DND-41 (cell line): ENCODE results near the gene GNAS.

Experiments used
- ATAC-seq: fragments of 200-7000 bp; cut with Tn5 transposase; 3 replicates; pipeline ENCODE4 v1.9.1; 2021; ENCODE audit warnings: low read depth; ENCODE audit not compliant: insufficient read depth
- DNase-seq: peaks from one replicate; pipeline ENCODE4 v3.0.0-alpha.2; 2020
- H2AFZ ChIP-seq: 2 replicates; pipeline ENCODE4 v1.6.0; 2012; ENCODE audit warnings: low read depth, low read length
- H3K27ac ChIP-seq: 2 replicates; pipeline ENCODE4 v1.5.1; 2012; ENCODE audit warnings: low read length, inconsistent platforms
- H3K27me3 ChIP-seq: fragments of 200-600 bp; sonication (generic); 2 replicates; pipeline ENCODE4 v1.6.0; 2012; ENCODE audit warnings: low read length, mild to moderate bottlenecking, inconsistent platforms; ENCODE audit not compliant: insufficient read depth, poor library complexity
- H3K36me3 ChIP-seq: 2 replicates; pipeline ENCODE4 v1.5.1; 2012; ENCODE audit warnings: low read length, inconsistent platforms; ENCODE audit not compliant: insufficient read depth
- H3K4me1 ChIP-seq: 2 replicates; pipeline ENCODE4 v1.5.1; 2012; ENCODE audit warnings: mild to moderate bottlenecking, low read length; ENCODE audit not compliant: insufficient read depth
- H3K4me2 ChIP-seq: 2 replicates; pipeline ENCODE4 v1.6.0; 2012; ENCODE audit warnings: mild to moderate bottlenecking, moderate library complexity, low read length, inconsistent platforms; ENCODE audit not compliant: insufficient read depth
- H3K4me3 ChIP-seq, 2 experiments: fragments of 200-600 bp in 1 of 2; shearing (Covaris generic) in 1 of 2; 2 replicates each; pipeline ENCODE4 v1.5.1; 2012 to 2016; ENCODE audit warnings: inconsistent platforms in 2 of 2, low read length in 2 of 2, mild to moderate bottlenecking in 2 of 2, low read depth in 1 of 2, moderate library complexity in 1 of 2
- H3K79me2 ChIP-seq: 2 replicates; pipeline ENCODE4 v1.6.0; 2012; ENCODE audit warnings: low read length, inconsistent platforms; ENCODE audit not compliant: insufficient read depth
- H3K9ac ChIP-seq: 2 replicates; pipeline ENCODE4 v1.6.0; 2012; ENCODE audit warnings: low read depth, mild to moderate bottlenecking, inconsistent platforms, low read length, moderate library complexity
- H3K9me3 ChIP-seq: 2 replicates; pipeline ENCODE4 v1.5.1; 2012; ENCODE audit warnings: low read length, moderate library complexity, mild to moderate bottlenecking, inconsistent platforms; ENCODE audit not compliant: insufficient read depth, severe bottlenecking
- H4K20me1 ChIP-seq: 2 replicates; pipeline ENCODE4 v1.6.0; 2012; ENCODE audit warnings: low read length; ENCODE audit not compliant: insufficient read depth
- CTCF ChIP-seq: IDR thresholded peaks from 2 replicates; pipeline ENCODE4 v1.5.1; 2012; ENCODE audit warnings: borderline replicate concordance, low read length, moderate library complexity, mild to moderate bottlenecking; ENCODE audit not compliant: poor library complexity, severe bottlenecking; ENCODE audit errors: extremely low read depth
- EZH2 ChIP-seq: IDR thresholded peaks from 3 replicates; pipeline ENCODE4 v1.6.1; 2012; ENCODE audit warnings: borderline replicate concordance, low read depth, mild to moderate bottlenecking, moderate library complexity, low read length, inconsistent platforms; ENCODE audit not compliant: severe bottlenecking

GNAS gene

GRCh38 chr20:58816051-58816450 lies 36.5 kb upstream of the GNAS start:
- TF ChIP-seq EZH2 (no peak), CTCF (no peak)
- DNase-seq (no peak), ATAC-seq (no peak)
- Histone ChIP-seq H4K20me1 (no peaks in the 10 kb centered on the region; the same call in 1 of the 2 replicates), H3K27me3 (peaks cover 8% of the 10 kb centered on the region), H3K79me2 (no peaks in the 10 kb centered on the region), H3K27ac (no peak overlapping the region), H3K4me2 (peak overlapping the region; percentile 27; the same call in 1 of the 2 replicates), H3K4me1 (peaks cover 10% of the 10 kb centered on the region), H2AFZ (0 out of 2 replicates have a peak overlapping the region, but pooled peaks have one; percentile 66), H3K4me3 (no peak overlapping the region), H3K9me3 (peaks cover 5% of the 10 kb centered on the region), H3K36me3 (no peaks in the 10 kb centered on the region), H3K9ac (no peak overlapping the region)

DNA sequence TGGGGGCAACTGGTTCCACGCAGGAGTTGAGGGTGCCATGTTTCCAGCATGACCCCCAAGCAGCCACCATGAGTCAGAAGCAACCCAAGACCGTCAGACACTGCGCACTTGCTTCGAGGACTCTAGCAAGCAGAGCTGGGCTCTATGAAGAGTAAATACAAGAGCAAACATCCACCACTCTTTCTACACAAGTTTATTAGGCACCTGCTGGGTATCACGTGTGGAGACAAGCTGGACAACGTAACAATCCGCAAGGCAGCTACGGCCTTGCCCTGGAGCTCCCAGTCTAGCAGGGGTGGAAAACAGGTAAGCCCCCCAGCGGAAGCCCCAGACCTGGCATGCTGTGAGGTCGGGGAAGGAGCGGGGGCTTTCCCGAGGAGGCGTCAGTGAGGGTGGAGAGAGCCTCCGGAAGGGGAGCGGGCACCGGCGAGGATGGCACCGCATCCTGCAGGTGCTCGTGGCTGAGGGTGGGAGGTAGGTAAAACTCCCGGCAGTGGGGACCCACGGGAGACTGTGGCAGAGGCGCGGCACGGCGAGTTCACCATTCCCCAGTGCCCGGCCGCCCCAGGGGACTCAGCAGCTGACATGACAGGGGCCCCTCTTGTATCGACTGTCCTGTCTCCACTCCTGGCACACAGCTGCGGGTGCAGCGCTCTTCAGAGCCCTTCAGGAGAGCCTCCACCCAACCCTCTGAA lies 35.4 kb upstream of the GNAS start:
- H3K4me2 ChIP-seq = no peak overlapping the region
- no peaks in the 10 kb centered on the region for H3K36me3 ChIP-seq
- H3K27me3 ChIP-seq = peaks cover 5% of the 10 kb centered on the region
- no peak overlapping the region for H3K27ac ChIP-seq
- H3K79me2 ChIP-seq = no peaks in the 10 kb centered on the region
- TF ChIP-seq CTCF (no peak), EZH2 (no peak)
- no peaks in the 10 kb centered on the region; the same call in 1 of the 2 replicates for H4K20me1 ChIP-seq
- no peak overlapping the region for H3K4me3 ChIP-seq
- DNase-seq (no peak), ATAC-seq (no peak)
- H3K9ac ChIP-seq = no peak overlapping the region
- H3K9me3 ChIP-seq = peaks cover 5% of the 10 kb centered on the region
- H2AFZ ChIP-seq = no peak overlapping the region
- peaks cover 10% of the 10 kb centered on the region for H3K4me1 ChIP-seq

DNA sequence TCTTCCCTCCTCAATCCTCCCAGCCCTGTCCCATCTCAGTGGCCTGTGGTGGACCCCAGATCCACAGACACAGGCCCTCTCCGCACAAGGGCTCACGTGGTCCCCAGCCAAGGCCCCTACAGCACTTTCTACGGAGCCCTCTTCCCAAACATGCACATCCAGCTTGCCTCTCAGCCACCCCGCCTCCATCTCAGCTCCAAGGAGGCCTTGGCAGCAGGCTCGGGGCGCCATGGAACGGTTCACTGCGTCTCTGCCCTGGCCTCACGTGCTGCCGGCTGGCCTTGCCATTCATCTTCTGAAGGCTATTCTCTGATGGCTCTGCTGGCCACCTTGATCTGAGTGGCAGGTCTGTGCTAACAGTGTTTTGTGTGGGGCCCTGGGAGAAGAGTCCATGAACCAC lies 34.8 kb upstream of the GNAS start:
- Histone ChIP-seq H3K79me2 (no peaks in the 10 kb centered on the region), H3K9me3 (peaks cover 5% of the 10 kb centered on the region), H3K27me3 (peaks cover 3% of the 10 kb centered on the region), H3K4me2 (no peak overlapping the region), H4K20me1 (no peaks in the 10 kb centered on the region; the same call in 1 of the 2 replicates), H2AFZ (no peak overlapping the region), H3K36me3 (no peaks in the 10 kb centered on the region), H3K27ac (no peak overlapping the region), H3K4me3 (no peak overlapping the region), H3K9ac (no peak overlapping the region), H3K4me1 (peaks cover 10% of the 10 kb centered on the region)
- no peak for DNase-seq
- TF ChIP-seq EZH2 (no peak), CTCF (no peak)
- ATAC-seq = no peak
